NCI-H2107 (cell line): ENCODE data around the gene NLK.
"Not testable (repeated sequence)": the region's sequence is repeated elsewhere in the genome, so short reads cannot be mapped to it uniquely, and the experiment has no call there.

Experiments
- DNase-seq: peaks from one replicate; lab custom pipeline; 2025; lab: John Stamatoyannopoulos, UW

The NLK gene

DNA sequence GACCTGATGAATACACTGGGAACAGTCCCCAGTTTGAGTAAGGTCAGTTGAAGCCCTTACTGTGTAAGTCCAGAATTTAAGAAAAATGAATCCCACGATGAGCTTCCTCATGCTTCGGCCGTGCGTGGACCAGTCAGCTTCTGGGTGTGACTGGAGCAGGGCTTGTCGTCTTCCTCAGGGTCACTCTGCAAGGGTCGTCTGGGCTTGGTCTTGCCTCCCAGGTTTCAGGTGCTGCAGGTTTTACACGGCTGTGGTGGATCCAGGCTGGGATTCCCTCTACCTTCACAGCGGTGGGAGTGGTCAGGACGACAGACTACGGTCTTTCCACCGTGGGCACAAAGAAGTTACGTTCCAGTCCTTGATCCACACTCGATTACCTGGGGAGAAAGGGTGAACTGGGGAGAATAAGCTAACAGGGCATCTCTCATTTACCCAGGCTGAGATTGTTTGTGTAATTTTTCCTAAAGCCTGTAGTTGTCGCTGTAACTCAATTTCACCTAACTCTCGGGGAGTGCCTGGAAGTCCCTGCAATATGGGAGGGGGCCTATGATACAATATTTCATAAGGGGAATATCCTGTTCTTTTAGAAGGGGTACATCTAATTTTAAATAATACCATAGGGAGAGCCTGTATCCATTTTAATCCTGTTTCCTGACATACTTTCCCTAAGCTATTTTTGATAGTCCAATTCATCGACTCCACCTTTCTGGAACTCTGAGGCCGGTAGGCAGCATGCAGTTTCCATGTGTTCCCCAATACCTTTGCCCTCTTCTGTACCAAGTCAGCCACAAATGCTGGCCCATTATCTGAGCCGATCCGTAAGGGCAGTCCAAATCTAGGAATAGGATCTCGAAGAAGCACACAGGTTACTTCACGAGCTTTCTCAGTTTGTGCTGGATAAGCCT lies 190.7 kb downstream of the NLK start:
- DNase-seq, result not testable (repeated sequence)

DNA sequence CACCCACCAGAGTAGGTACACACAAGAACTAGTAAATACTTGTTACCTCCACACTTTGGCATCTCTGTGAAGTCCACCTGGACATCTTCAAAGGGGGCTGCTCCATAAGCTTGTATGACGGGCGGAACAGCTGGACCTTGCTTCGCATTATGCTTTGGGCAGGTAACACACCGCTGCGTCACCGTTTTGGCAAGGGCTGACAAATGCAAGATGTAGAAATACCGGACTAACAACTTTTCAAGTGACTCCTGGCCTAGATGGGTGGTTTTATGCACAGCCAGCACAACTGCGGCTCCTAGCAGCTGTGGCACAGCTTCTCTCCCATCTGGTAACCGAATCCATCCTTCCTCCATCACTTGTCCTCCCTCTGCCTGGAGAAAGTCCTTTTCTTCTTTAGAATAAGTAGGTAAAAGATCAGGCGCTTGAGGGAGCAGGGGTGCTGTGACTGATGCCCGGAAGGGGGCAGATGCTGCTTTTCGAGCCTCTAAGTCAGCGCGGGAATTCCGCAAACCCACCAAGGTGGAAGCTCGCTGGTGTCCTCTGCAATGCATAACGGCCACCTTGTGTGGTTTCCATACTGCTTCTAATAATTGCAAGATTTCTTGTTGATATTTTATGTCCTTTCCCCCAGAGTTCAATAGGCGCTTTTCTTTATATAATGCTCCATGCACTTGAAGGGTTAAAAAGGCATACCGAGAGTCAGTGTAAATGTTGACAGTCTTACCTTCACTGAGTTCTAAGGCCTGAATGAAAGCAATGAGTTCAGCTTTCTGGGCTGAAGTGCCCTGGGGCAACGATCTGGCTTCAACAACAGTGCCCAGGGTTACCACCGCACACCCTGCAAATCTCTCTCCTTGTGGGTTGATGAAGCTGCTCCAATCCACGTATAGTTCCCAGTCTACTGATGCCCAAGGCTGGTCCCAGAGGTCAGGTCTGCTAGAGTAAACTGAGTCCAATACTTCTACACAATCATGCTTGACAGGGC lies 191.7 kb downstream of the NLK start:
- DNase-seq, result not testable (repeated sequence)

DNA sequence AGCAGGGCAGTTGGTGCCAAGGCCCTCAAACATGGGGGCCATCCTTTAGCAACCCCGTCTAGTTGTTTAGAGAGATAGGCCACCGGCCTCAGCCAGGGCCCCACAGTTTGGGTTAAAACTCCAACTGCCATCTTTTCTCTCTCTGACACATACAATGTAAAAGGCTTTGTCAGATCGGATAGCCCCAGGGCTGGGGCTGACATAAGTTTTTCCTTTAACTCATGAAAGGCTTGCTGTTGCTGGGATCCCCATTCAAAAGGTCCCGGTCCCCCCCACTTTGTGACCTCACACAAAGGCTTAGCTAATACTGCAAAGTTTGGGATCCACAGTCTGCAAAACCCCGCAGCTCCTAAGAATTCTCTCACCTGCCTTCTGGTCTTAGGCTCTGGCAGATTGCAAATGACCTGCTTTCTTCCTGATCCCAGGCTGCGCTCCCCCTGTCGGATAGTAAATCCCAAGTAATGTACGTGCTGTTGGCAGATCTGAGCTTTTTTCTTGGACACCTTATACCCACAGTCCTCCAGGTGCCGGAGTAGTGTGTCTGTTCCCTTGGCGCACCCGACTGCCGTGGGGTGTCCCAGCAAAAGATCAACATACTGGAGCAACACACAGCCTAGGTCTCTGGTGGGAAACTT lies 192.7 kb downstream of the NLK start:
- DNase-seq, result not testable (repeated sequence)

DNA sequence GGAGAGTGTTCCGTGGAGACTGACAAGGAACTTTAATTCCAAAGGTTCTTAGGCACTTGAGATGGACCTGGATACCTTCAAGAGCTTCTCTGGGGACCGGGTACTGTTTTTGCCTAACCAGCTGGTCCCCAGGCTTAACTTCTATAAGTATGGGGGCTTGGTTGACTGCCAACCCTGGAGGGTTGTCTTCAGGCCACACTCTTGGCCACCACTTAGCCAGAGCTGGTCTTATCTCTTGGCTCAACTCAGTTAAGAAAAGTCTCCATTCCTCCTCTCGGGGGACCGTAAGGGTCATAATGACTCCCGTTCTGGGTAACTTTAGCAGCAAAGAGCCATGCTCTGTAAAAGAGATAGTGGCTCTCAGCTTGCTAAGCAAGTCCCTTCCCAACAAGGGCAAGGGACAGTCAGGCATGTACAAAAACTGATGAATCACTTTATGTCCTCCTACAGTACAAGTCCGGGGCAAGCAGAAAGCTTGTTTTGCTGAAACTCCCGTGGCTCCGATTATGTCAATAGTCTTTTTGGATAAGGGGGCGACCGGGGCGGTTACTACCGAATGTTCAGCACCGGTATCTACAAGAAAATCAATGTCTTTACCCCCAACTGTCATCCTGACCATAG lies 193.7 kb downstream of the NLK start:
- not testable (repeated sequence) for DNase-seq

DNA sequence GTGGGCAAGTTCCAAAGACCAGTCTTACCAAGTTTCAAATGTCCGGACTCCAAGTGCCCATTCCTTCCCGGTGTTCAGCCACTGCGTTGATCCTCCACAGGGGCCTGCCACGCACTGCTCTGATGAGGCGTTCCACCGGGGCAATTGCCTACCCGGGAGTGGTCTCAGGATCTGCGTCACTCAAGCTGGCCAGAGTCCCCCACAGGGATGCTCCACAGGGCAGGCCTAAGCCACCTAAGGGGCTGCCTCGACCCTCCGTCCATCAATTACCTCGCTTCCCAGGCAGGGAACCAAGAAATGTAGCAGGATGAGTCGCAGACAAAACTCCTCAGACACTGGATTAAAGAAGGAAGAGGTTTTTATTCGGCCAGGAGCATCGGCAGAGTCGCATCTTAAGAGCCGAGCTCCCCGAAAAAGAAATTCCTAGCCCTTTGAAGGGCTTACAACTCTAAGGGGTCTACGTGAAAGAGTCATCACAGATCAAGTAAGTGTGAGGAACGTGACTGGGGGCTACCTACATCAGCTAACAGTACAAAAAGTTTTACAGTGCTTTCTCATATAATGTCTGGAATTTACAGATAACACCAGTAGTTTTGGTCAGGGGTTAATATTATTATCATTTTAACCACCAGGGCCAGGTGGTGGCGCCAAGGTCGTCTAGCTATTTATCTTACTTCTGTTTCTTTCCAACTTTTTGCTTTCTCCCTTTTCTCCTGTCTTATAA lies 196.2 kb downstream of the NLK start:
- DNase-seq, result not testable (repeated sequence)

DNA sequence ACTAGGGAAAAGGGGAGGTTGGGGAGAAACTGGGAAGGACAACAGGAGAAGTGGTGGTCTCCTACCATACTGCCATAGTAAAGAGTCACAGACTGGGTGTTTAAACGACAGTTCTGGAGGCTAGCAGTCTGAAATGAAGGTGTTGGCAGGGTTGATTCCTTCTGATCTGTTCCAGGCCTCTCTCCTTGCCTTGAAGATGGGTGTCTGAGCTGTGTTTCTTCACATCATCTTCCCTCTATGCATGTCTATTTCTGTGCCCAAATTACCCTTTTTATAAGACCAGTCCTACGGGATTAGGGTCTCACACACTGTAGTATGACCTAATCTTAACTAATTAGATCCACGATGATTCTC lies 196.8 kb downstream of the NLK start:
- DNase-seq, result no peak

DNA sequence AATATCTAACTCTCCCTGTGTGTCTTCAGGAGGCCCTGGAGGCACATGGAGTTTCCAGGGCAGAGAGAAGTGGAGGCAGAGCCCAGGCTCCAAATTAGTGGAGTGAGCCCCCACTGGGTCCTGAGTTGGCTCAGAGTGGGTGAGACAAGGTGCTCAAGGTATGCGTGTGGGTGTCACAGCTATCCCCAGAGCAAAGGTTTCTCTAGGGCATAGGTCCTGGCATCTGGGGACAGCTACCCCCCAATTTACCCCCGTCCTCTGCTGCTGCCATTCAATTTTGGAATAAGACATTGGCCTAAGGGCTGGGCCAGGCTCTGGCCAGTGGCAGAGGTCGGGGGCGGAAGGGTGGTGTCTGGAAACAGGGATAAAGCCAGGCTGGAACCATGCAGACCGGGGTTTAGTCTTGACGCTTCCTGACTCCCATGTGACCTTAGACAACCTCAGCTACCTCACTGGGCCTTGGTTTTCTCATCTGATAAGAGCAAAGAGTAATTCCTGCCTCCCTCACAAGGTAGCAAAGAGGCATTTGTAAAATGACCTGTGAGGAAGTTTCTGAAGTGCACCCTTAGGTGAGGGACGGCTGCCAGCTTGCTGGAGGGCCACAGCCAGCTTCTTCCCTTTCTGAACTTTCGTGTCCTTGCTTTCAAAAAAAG lies 198.3 kb downstream of the NLK start:
- DNase-seq, result no peak

DNA sequence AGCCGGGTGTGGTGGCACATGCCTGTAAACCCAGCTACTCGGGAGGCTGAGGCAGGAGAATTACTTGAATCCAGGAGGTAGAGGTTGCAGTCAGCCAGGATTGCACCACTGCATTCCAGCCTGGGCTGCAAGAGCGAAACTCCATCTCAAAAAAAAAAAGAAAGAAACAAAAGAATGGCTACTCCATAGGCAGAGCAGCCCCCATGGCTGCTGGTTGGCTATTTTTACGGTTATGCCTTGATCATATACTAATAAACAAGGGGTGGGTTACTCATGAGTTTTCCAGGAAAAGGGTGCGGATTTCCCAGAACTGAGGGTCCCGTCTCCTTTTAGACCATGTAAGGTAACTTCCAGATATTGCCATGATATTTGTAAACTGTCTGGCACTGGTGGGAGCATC lies 200.3 kb downstream of the NLK start:
- no peak for DNase-seq

DNA sequence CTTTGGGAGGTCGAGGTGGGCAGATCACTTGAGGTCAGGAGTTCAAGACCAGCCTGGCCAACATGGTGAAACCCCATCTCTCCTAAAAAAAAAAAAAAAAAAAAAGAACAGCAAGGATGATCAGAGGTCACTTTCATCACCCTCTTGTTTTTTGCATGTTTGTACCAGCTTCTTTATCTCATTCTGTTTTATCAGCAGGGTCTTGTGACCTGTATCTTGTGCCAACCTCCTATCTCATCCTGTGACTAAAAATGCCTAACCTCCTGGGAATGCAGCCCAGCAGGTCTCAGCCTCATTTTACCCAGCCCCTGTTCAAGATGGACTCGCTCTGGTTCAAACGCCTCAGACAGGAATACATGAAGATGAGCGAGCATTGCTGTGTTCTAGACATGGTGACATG lies 200.8 kb downstream of the NLK start:
- DNase-seq, result not testable (repeated sequence)

DNA sequence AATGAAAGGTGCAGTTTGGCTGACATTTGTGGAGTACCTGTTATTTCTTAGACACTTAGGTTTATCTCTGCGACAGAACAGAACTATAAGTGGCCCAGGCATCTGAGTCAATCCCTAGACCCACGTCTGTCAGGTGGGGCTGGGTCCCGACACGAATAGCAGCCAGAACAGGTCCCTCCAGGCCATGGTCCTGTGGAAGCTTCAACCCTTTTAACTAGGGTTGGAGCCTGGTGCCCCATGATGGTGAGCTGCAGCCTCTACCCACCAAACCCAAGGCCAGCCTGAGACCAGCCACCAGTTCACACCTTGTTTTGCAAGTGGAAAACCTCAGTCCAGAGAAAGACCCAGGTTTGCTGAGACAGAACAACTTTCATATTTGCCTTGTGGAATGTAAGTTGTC lies 202.0 kb downstream of the NLK start:
- no peak for DNase-seq
